NCI-H2227 (cell line): ENCODE results near the gene SRRD.
A peak's percentile ranks its signal among the peaks of the same experiment; 100 is the strongest.

ENCODE experiments used
- DNase-seq: peaks from one replicate; lab custom pipeline; 2025; ENCODE audit not compliant: unreplicated experiment; lab: John Stamatoyannopoulos, UW

SRRD gene

DNA sequence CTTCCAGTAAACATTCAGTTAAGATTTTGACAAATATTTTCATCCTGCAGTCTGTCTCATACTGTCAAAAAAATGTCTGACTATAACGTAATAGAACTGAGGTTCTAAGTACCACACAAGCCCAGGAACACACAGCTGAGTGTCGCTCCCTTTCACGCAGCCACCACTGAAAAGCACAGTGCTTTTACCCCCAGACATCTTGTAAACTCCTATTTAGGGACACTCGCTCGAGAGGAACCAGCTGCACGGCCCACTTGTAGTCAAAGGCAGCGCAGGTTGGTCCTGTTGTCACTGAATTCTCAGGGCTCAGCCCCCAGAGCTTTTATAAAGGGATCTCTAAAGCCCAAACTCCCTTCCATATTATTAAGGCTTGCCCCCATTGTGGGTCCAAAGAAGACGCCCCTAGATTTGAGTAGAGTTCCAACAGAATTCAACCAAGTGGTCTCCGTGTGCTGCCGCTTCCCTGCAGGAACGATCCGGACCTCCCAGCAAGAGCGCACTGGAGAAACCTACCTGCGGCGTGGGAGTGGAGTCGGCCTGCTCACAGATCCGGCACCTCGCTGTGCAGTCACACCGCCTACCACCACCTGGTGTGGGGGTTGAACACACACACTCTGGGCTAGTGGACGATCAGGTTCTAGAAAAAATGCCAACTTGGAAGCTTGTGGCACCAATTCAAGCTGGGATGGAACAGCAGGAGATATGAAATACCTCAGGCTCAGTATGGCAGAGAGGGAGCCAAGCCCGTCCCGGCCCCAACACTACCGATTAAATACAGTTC is 31.3 kb upstream of the SRRD start:
- no peak for DNase-seq

DNA sequence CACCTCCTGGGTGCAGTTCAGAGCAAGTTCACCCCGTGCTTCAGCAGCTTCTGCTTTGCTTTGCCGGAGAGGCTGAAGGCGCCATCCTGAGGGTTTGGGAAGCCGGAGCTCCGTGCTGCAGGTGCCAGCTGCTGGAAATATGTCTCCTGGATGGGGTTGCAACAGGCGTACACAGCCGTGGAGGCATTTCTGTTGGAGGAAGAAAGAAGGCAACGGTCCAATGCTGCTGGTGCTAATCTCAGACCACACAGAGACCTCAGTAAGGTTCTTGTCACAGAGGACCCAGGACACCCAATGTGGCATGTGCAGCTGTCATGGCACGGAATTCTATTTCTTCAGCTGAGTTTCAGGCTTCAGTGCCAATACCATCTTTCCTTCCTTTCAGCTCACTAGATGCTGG is 30.5 kb upstream of the SRRD start:
- no peak for DNase-seq

DNA sequence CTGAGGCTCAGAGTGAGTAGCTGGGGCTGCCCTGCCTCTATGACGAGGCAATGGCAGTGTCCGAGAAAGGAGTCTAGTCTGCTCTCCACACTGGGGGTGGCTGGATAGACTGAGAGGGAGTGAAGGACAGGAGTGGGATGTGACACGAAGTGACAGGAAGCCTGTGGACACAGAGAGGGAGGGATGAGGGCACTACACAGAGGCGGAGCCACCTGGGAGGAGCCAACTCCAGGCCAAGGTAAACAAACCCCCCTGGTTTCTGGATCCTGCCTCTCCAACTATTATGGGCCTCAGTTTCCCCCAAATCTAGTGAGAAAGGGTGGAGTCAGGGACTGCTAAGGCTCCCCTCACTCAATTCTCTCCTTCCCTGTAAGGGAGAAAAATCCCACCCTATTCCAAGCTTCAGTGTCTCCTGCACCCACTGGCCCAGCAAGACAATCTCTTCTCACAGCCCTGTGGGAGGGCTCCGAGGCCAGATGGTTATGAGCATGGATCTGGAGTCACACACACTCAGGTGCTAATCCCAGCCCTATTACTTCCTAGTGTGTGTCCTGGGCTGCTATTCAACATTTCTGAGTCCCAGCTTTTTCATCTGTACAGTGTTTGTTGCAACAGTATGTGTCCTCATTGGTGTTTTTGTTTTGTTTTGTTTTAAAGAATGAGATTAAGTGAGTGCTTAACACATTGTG is 29.7 kb upstream of the SRRD start:
- no peak for DNase-seq

GRCh38 chr22:26457661-26458272 is 25.9 kb upstream of the SRRD start:
- DNase-seq = no peak

GRCh38 chr22:26460202-26460601 is 23.5 kb upstream of the SRRD start:
- DNase-seq = no peak

DNA sequence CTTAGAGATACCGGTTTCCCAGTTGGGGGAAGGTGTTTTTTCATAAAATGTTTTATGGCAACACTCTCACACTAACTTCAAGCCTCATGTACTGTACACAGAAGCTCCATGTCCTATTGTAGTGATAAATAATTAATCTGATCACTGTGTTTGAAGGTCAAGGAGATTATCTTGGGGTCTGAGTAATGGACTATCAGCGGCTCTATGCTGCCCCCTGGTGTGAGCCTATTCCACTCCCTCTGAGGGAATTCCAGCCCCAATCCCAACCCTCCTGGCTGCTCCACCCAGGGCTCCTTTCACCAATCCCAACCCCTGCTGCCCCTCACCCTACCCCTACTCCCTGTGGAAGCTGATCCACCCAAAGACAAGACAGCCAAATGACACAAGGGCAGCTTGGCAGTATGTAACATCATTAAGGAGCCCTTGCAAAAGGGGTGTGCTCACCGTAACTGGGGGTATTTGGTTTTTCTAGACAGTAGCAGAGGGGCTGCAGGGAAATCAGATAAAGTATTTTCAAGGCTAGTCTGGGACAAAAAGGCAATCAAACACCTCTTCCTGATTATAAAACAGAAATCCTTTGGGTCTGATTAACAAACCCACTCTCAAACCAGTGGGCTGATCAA is 22.4 kb upstream of the SRRD start:
- peak; percentile 59 for DNase-seq

- DNase-seq = no peak
Observed at GRCh38 chr22:26462051-26462450, 21.6 kb upstream of the SRRD start.

DNA sequence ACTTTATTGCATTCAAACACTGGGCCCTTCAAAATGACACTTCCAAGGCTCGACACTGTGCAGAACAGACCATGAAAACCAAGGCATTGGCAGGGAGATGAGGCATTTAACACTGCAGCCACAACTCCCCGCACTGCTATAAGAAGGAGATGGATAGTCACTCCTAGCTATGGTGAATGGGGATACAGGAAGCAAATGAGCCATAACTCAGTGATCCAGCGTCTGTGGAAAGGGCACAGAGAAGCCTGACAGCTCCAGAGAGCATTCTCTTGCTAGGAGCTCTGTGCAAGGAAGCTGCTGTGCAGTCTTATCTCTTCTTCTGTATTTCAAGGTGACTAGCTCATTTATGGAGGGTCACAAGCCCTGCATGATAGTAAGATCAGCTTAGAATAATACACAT is 21.0 kb upstream of the SRRD start:
- DNase-seq = no peak

DNA sequence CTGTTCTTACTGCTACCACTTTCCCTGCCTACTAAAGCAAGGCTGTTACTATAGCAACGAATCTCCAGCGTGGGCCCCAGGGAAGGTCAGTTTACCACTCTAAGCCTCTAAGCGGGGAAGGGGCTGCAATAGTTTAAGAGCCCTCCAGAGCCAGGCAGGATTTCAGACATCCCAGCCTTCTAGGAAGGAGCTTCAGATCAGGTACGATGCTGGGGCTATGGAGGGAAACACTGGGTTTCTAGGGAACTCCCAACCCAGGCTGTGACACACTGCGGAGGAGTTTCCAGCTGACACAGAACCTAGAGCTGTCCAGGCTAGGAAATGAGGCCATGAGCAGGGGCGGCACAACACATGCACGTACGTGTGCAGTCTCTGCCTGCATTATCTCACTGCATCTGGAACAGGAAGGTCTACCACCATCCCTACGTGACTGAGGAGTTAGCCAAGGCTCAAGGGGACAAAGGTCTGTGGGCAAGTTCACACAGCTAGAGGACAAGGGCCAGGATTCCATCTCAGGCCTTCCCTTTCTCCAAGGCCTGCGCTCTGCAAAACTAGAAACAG is 20.5 kb upstream of the SRRD start:
- peak; percentile 19 for DNase-seq

DNA sequence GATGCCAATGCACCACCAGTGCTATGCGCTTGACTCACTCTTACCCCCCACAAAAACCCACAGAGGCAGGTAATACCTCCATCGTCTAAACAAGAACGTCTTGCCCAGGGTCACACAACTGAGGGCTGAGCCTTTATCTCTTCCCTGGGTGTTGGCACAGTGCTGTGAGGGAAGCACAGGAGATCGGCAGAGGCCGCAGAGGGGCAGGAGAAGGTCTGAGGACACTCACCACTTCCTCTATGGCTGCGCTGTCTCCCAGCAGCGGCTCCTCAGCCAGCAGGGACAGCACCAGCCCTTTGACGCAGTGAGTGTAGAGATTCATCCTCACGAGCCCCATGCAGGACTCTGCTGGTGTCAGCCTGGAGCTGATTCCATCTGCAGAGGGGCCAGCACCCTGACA is 20.0 kb upstream of the SRRD start:
- DNase-seq = no peak

- no peak for DNase-seq
Observed at GRCh38 chr22:26464312-26464711, 19.4 kb upstream of the SRRD start.

GRCh38 chr22:26466196-26466595 is 17.5 kb upstream of the SRRD start:
- DNase-seq = no peak

- DNase-seq = no peak
Observed at GRCh38 chr22:26470807-26471206, 12.9 kb upstream of the SRRD start.

DNA sequence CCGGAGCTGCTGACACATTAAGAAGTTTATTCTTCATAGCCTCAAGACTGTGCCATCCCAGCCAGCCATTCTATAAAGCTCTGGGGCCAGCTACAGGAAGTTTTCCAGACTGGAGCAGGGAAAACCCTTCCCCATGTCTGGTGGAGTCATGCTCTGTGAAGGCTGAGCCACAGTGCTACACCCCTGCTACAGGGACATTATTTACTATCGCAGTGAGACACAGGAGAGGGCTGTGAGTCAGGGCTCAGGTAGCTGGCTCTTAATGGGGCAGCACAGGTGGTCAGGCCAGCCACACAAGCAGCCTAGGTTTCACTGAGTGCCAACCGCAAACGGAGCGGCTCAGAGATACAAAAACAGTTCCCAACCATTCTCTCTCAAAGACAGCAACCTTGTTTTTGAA is 12.2 kb upstream of the SRRD start:
- no peak for DNase-seq

GRCh38 chr22:26474682-26475081 is 9.0 kb upstream of the SRRD start:
- no peak for DNase-seq

GRCh38 chr22:26476705-26477340 is 6.9 kb upstream of the SRRD start:
- DNase-seq = no peak

DNA sequence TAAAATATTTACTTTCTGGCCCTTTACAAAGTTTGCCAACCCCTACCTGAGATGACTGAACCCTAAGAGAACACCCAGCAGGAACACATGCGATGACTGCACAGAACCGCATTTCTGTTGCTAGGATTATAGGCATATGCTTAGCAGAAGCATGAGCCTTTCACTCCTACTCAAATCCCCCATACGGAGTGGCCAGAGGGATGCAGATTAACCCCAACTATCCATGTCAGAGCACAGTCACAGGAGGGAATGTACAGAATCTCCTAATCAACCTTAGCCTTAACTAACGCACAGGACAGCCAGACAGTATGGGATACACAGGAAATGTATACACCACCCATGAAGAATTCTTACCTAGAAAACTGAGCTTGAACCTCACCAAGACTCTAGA is 6.3 kb upstream of the SRRD start:
- no peak for DNase-seq

GRCh38 chr22:26479043-26479791 is 4.5 kb upstream of the SRRD start:
- DNase-seq = peak; percentile 15

DNA sequence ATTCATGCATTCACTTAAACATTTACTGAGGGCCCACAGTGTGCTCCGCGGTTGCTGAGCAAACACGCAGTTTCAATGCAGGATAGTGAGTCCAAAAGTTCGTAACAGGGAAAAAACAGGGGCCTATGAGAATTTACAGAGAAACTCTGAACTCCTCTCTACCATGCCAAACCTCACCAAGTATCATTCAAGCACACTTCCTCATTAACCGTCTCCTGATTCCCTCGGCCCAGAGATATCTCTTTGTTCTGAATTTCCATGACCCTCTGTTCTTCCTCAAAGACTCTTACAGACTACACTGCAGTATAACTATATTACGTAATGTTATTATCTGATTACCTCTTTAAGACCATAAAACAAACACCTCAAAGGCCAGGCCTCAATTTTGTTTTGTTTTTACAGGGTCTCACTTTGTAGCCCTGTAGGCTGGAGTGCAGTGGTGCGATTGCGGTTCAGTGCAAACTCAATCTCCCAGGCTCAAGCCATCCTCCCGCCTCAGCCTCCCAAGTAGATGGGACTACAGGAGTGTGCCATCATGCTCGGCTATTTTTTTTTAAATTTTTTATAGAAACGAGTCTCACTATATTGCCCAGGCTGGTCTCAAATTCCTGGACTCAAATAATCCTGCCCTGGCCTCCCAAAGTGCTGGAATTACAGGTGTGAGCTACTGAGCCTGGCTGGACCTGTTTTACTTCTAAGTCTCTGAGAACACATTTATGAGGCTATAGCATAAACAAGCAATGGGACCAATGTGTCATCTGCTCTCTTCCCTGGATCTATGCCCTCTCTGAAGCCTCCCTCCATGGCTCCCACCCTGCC is 3.7 kb upstream of the SRRD start:
- DNase-seq = no peak

GRCh38 chr22:26480611-26480932 is 3.1 kb upstream of the SRRD start:
- DNase-seq = no peak
